Measurements from ENCODE around the gene TRANK1.
"Not testable (repeated sequence)": the region's sequence is repeated elsewhere in the genome, so short reads cannot be mapped to it uniquely, and the experiment has no call there.

Gene TRANK1

GRCh38 chr3:36944641-36945270 lies at the start of gene TRANK1:
Gene TRANK1 (minus strand): TSS chr3:36945054. CDS start chr3:36944809, 245 bp downstream.
- no peak for DNase-seq

GRCh38 chr3:36993326-36994283 lies 48.8 kb upstream of the TRANK1 start, which contains the start of gene MLH1:
Gene MLH1 (plus strand): TSS chr3:36993518. CDS start chr3:36993548, 30 bp downstream.
- DNase-seq: peak; percentile 89

- DNase-seq: peak; percentile 100
These were observed 48.0 kb upstream of the TRANK1 start, which contains the start of gene EPM2AIP1 for GRCh38 chr3:36992806-36993325. Gene EPM2AIP1 (minus strand): TSS chr3:36993131. CDS start chr3:36993077, 54 bp downstream.

GRCh38 chr3:36991923-36992805 lies 47.3 kb upstream of the TRANK1 start:
- peak; percentile 57 for DNase-seq

- no peak for DNase-seq
These were observed 46.3 kb upstream of the TRANK1 start for GRCh38 chr3:36991147-36991546.

GRCh38 chr3:36989568-36989967 lies 44.7 kb upstream of the TRANK1 start:
- no peak for DNase-seq

GRCh38 chr3:36989005-36989404 lies 44.2 kb upstream of the TRANK1 start:
- no peak for DNase-seq

GRCh38 chr3:36988356-36988755 lies 43.5 kb upstream of the TRANK1 start:
- no peak for DNase-seq

- no peak for DNase-seq
These were observed 36.2 kb upstream of the TRANK1 start for GRCh38 chr3:36981006-36981405.

- no peak for DNase-seq
These were observed 28.3 kb upstream of the TRANK1 start for GRCh38 chr3:36973139-36973538.

GRCh38 chr3:36972163-36972562 lies 27.3 kb upstream of the TRANK1 start:
- DNase-seq: no peak

GRCh38 chr3:36969540-36970432 lies 24.9 kb upstream of the TRANK1 start:
- peak; percentile 72 for DNase-seq

- DNase-seq: no peak
These were observed 24.2 kb upstream of the TRANK1 start for GRCh38 chr3:36969085-36969484.

- DNase-seq: no peak
These were observed 20.6 kb upstream of the TRANK1 start for GRCh38 chr3:36965440-36965839.

- no peak for DNase-seq
These were observed 20.0 kb upstream of the TRANK1 start for GRCh38 chr3:36964817-36965216.

- no peak for DNase-seq
These were observed 19.5 kb upstream of the TRANK1 start for GRCh38 chr3:36964331-36964730.

GRCh38 chr3:36963008-36963407 lies 18.2 kb upstream of the TRANK1 start:
- not testable (repeated sequence) for DNase-seq

- no peak for DNase-seq
These were observed 15.6 kb upstream of the TRANK1 start for GRCh38 chr3:36960502-36960901.

- no peak for DNase-seq
These were observed 15.0 kb upstream of the TRANK1 start for GRCh38 chr3:36959821-36960220.

GRCh38 chr3:36957862-36958686 lies 13.2 kb upstream of the TRANK1 start:
- peak; percentile 75 for DNase-seq

- DNase-seq: no peak
These were observed 12.2 kb upstream of the TRANK1 start for GRCh38 chr3:36957063-36957462.

Data from HCEC 1CT (cell line).